Heart left ventricle (tissue), 13 donors: ENCODE measurements around the gene ENO4.

ENCODE experiments used
- CTCF ChIP-seq, 12 donors: fragments of 200-600 bp; sonication (generic) in 4 of 12; IDR thresholded peaks; one replicate each; pipeline versions ENCODE4 v1.5.0 to v1.8.0; 2018 to 2022; ENCODE audit warnings: antibody characterized with exemption in 12 of 12, mild to moderate bottlenecking in 5 of 12
- POLR2A ChIP-seq, 2 donors: fragments of 450-650 bp; IDR thresholded peaks; one replicate each; pipeline ENCODE4 v1.6.1; 2017; ENCODE audit warnings: antibody characterized with exemption in 2 of 2, mild to moderate bottlenecking in 2 of 2, moderate library complexity in 2 of 2
- donor health status: ischemic (EF 13 %, LVEDD 7.1; RV severe dilation, severe dysfunction).
- donor health status: DM: no; HTN: yes; CAD: no.
- donor health status: DM: no; HTN: no; CAD: no.
- donor health status: ischemic (EF 25% LVEDD 6.9; RV normal size, moderate dysfunction).
- donor health status: ischemic (EF 25% LVEDD 5.7; RV mildly dilated, moderate dysfunction).
- donor health status: ischemic (EF 35%, LVEDD 5.7; RV mildly dilated, moderate dysfunction).
- donor health status: nonischemic (EF 11% LVEDD 7.7; RV severe dilation, severe dysfunction).
- donor health status: DM: yes; HTN: yes; CAD: no.
- donor health status: PGD.
- donor health status: ischemic (EF 29% LVEDD 5.4; RV normal size, mild dysfunction).
- donor health status: nonischemic (EF 23%, LVEDD 6.1; RV moderate dilation, normal function).

- TF ChIP-seq POLR2A (IDR thresholded peaks at IDR 0.05) (no peak), CTCF (IDR thresholded peaks at IDR 0.05) (no peak)
These were observed 3.5 kb upstream of the ENO4 start for GRCh38 chr10:116845823-116846222.
